HG03139 (cell line): ENCODE results near the gene C1QTNF1.

Experiments
- ATAC-seq: cut with Tn5 transposase; IDR thresholded peaks from one replicate; pipeline ENCODE4 v1.9.1; 2021; ENCODE audit not compliant: unreplicated experiment

Gene C1QTNF1

DNA sequence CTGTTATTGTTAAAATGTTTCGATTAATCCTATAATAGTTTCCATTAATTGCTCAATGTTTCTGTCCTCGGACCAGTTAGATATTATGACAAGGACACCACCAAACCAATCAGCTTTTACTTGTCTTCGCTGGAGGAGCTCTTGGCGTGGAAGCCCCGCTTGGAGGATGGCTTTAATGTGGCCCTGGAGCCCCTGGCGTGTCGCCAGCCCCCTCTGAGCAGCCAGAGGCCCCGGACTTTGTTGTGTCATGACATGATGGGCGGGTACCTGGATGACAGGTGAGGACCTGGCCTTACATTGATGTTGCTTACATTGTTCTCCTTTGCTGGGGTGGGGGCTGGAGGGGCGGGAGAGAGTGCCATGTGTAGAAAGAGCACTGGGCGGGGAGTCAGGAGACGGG, 53.6 kb downstream of the C1QTNF1 start:
- no peak for ATAC-seq

DNA sequence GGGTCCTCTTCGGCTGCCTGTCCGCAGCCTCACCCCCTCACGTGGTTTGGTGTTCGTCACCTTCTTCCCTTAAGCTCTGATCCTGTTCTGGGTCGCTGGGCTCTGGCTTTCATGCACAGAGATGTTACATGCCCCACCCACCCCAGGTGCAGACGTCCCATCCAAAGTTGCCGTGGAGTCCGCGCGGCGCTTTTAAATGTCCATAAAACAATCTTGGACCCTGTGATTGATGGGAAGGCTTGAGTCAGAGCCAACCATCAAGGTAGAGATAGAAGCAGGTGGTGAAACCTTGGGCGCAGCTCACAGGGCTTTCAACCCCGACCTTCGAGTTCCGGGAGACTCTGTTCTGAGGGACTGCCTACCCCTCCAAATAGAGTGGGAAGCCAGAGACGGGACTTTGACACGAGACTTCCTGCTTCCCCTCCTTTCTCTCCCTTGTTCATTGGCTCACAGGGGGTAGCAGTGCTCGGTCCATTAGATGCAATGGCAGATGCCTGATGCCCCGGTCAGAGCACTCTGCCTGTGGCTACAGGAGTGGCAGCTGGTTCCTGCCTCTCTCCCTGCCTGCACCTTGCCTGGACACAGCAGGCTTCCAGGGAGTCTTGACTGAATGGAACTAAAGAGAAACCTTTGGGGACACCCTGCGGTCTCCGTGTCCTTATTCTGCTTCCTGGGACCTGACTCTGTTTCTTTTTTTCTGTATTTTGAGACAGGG, 54.7 kb downstream of the C1QTNF1 start:
- ATAC-seq, result no peak

DNA sequence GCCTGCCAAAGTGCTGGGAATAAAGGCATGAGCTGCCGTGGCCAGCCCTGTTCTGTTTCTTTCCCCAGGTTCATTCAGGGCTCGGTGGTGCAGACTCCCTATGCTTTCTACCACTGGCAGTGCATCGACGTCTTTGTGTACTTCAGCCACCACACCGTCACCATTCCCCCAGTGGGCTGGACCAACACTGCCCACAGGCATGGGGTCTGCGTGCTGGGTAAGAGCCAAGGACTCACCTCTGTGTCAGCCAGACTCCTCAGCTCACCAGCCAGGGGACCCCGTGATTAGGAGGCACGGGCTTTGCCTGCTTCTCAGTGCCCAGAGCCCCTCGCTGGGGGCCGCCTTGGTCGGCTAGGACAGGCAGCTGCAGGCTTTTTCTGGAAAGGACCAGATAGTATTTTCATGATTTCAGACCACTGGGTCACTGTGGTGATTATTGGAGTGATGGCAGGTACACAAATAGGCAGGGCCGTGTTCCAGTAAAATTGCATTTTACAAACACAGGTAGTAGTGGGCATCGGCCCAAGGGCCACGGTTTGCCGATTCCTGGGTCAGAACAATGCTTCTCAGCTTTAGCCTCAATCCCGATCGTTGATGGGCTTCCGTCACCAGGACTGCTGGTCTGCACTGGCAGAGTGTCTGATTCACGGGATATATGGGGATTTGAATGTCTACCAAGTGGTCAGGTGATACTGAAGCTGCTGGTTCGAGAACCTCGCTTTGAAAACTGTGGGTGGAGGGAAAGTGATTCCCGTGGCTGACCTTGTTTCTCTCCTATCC, 55.6 kb downstream of the C1QTNF1 start:
- ATAC-seq, result no peak

DNA sequence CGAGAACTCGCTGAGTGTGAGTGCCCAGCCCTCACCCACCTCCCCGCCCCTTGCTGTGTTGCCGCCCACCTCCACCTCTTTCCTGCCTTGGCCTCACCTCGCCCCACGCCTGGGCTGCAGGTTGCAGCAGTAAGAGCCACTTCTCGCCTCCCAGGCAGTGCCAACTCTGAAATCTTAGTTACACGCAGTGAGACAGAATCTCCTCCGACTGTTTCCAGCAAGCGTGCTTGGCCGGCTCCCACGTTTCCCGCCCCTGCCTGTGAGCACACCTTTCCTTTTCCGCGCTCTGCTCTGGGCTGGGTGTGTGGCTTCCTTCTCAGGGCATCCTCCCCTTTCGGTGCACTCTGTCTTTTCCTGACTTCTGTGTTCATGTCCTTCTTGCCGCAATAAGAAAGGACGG, 56.4 kb downstream of the C1QTNF1 start:
- ATAC-seq, result no peak

- ATAC-seq, result no peak
These were observed 56.9 kb downstream of the C1QTNF1 start for GRCh38 chr17:79080761-79081290.

DNA sequence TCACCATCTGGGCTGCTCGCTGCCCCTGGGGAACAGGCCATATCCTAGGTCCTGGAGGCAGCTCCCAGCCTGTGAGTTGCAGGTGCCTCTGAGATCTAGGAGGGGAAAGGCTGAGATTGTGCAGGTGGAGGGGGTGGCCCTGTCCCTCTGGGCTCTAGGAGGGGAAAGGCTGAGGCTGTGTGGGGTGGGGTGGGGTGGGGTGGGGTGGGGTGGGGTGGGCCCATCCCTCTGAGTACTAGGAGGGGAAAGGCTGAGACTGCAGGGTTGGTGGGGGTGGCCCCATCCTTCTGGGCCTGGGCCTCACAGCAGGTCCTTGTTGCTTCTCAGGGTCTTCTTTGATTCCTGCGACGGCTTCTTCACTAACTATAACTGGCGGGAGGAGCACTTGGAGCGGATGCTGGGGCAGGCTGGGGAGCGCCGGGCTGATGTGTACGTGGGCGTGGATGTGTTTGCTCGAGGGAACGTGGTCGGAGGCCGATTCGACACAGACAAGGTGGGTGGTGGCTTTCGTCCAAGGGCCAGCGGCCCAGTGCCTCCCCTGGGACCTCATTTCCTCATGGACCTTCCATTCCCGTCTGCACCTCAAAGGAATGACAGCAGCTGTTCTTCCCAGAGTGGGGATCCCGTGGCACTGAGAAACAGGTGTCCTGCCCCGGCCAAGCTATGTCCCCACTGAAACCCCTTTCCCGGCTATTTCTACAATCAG, 57.8 kb downstream of the C1QTNF1 start:
- ATAC-seq, result no peak

DNA sequence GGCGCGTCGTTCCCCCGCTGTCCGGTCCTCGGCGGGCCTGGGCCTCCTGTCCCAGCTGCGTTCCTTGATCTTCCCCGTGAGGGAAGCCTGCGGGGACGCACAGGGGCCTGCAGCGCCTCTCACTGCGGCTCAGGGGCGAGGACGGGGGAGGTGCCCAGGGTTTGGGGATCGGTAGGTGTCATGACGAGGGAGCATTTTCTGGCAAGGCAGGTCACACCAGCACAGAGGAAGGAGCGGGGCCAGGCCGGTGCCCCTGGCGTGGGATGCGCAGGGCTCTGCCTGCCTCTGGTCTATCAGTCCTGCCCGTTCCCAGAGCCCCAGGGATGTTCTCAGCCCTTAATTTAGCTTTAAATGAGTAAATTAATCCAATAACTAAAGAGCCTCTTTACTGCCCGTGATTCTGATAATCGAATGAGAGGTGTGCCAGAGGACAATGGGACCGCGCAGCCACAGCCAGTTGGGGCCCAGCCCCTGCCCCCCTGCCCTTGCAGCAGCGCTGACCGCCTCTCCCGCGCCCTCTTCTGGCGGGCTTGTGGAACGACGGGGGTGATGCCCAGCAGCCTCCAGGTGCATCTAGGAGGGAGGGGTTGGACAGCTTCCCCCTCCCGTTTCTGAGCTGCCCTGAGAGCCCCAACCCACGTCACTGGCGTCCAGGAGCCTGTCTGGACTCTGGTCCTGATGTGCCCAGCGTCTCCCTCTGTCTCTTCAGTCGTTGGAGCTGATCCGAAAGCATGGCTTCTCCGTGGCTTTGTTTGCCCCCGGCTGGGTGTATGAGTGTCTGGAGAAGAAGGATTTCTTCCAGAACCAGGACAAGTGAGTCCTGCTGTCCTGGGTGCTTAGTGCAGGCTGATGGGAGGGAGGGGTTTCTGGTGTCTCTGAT, 58.6 kb downstream of the C1QTNF1 start:
- ATAC-seq, result no peak

DNA sequence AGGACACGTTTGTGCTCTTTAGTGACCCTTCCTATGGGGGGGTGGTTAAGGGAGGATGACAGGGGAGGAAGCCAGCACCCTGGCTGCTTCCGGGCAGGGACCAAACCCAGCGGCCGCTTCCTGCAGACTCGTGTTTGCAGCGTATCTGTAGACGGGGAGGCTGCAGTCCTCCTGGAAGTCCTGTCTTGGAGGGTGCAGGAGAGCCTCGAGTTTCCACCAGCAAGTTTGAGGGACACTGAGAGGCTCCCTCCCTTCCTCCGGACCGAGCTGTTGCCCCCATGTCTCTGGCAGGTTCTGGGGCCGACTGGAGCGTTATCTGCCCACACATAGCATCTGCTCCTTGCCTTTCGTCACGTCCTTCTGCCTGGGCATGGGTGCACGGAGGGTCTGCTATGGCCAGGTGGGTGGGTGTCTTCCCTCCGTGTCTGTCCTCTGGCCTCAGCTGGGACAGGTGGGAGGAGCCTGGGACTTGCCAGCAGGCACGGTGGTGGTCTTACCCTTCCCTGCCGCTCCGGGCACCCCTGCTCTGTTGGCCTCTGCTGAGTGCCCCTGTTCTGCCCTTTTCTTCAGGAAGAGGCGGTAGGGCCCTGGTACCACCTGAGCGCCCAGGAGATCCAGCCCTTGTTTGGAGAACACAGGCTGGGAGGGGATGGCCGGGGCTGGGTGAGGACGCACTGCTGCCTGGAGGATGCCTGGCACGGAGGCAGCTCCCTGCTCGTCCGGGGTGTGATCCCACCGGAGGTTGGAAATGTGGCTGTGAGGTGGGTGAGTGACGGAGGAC, 59.4 kb downstream of the C1QTNF1 start:
- ATAC-seq, result no peak

DNA sequence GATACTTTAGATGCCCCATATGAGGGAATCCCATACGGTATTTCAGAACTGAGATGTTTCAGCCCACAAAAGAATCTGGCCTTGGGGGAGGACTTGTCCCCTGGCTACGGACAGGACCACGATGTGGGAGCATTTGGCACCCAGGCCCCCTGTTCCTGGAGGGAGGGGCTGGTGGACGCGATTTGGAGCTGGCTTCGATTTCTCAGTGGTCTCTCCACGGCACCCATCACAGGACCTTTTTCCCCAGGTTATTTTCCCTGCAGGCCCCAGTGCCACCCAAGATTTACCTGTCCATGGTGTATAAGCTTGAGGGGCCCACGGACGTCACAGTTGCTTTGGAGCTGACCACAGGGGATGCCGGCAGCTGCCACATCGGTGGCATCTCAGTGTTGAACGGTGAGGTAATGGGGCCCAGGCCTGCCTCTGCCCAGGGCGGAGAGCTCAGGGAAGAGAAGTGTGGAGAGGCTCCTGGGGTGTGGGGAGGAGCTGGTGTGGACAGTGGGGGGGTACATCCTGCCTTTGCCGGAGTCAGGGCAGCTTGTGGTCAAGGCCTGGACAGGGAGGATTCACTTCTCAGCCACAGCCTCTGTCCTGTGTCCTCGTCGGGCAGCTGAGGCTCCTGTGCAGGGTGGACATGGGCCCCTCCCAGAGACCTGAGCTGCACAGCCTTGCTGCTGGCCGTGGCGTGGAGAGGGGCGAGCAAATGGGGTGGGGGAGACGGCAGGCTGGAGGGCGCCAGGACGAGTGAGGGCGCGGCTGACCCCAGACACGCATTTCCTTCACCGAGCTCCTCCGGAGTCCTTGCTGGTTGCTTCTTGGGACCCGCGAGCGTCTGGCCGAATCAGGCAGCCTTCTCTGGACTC, 60.6 kb downstream of the C1QTNF1 start:
- ATAC-seq, result no peak

- ATAC-seq, result no peak
These were observed 61.4 kb downstream of the C1QTNF1 start for GRCh38 chr17:79085154-79085920.

DNA sequence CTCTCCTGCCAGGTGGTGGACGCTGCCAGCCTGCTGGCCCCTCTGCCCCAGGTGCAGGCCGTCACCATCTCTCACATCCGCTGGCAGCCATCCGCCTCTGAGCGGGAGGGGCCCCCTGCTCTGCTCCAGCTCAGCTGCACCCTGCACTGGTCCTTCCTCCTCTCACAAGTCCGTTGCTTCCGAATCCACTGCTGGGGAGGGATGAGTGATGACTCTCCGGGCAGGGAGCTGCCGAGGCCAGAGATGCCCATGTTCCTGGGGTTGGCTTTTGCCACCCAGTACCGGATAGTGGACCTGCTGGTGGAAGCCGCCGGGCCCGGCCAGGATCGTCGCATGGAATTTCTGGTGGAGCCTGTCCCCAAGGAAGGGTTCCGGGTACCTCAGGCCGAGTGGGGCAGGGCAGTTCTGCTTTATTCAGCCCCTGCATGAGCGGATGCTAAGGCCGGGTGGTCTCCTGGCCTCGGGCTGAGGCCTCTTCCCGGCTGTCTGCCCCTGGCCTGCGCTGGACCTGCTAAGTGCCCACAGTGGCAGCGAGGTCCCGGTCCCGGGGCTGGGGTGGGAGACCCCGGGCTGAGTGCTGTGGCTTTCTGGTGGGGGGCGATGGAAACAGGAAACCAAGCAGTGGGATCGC, 62.1 kb downstream of the C1QTNF1 start:
- no peak for ATAC-seq

- no peak for ATAC-seq
These were observed 62.8 kb downstream of the C1QTNF1 start for GRCh38 chr17:79086609-79087427.

- ATAC-seq, result no peak
These were observed 63.6 kb downstream of the C1QTNF1 start for GRCh38 chr17:79087428-79088143.

DNA sequence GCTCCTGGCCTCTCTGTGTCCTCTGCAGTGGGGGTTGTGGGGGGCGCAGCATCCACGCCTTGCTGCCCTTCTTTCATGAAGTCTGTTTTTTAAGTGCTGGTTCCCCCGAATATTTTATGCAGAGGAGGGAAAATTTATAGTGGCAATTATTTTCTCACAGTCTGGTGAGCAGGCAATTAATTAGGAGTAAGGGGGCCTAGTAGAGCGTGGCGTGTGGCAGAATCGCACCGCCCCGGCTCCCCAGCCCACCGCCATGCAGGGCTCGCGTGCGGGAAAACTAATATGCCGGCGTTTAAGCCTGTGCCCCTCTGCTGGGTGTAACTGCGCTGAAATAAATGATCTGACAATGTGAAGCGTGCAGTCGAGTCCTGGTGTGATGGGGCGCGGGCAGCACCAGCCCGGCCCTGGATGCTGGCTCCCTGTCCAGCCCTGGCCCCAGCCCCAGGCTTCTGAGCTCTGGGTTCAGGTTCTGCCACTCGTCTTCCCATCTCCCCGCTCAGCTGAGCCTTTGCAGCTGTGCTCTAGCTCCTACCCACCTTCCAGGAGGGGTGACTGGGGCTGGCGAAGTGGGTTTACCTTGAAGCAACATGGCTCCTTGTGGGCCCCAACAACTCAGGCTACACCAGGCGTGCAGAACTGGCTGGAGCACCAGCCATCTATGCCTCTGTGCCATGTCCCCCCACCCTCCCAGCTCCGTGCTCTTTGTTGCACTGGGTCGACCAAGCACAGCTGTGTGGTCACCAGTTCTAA, 64.5 kb downstream of the C1QTNF1 start:
- ATAC-seq, result no peak

- no peak for ATAC-seq
These were observed 65.0 kb downstream of the C1QTNF1 start for GRCh38 chr17:79088997-79089328.
